Astrocyte (in vitro differentiated cells and primary cell): Measurements from ENCODE around the gene SPON1. TPM values are rescaled to one million over a fixed set of nuclear protein-coding genes. Genes with fewer than 3 reads are reported as not detected.

Experiments used
- DNase-seq: peaks from one replicate; pipeline ENCODE4 v3.0.0-alpha.2; 2010; ENCODE audit warnings: low read depth
- FAIRE-seq: peaks from 2 replicates; lab custom pipeline; 2011; peaks lifted over from hg19 to GRCh38; lab: Jason Lieb, UNC
- H2AFZ ChIP-seq: 2 replicates; pipeline ENCODE4 v1.6.0; 2012; ENCODE audit warnings: low read depth, low read length, inconsistent platforms
- H3K27ac ChIP-seq: 2 replicates; pipeline ENCODE4 v1.5.1; 2011; ENCODE audit warnings: low read depth, low read length, inconsistent platforms
- H3K27me3 ChIP-seq: 2 replicates; pipeline ENCODE4 v1.6.0; 2011; ENCODE audit warnings: low read length, inconsistent platforms; ENCODE audit not compliant: insufficient read depth
- H3K36me3 ChIP-seq: 2 replicates; pipeline ENCODE4 v1.5.1; 2011; ENCODE audit warnings: low read length, inconsistent platforms; ENCODE audit not compliant: insufficient read depth
- H3K4me1 ChIP-seq: 2 replicates; pipeline ENCODE4 v1.5.1; 2011; ENCODE audit warnings: low read length, inconsistent platforms; ENCODE audit not compliant: insufficient read depth
- H3K4me2 ChIP-seq: 2 replicates; pipeline ENCODE4 v1.6.0; 2012; ENCODE audit warnings: low read length, inconsistent platforms
- H3K4me3 ChIP-seq: 2 replicates; pipeline ENCODE4 v1.5.1; 2011; ENCODE audit warnings: low read depth, mild to moderate bottlenecking, low read length, inconsistent platforms; ENCODE audit not compliant: insufficient read depth
- H3K79me2 ChIP-seq: 2 replicates; pipeline ENCODE4 v1.6.0; 2012; ENCODE audit warnings: mild to moderate bottlenecking, low read length, inconsistent platforms; ENCODE audit not compliant: insufficient read depth
- H3K9ac ChIP-seq: 2 replicates; pipeline ENCODE4 v1.6.0; 2012; ENCODE audit warnings: mild to moderate bottlenecking, low read length, inconsistent platforms
- H3K9me3 ChIP-seq: 2 replicates; pipeline ENCODE4 v1.5.1; 2012; ENCODE audit warnings: low read depth, mild to moderate bottlenecking, low read length, inconsistent platforms; ENCODE audit not compliant: insufficient read depth
- H4K20me1 ChIP-seq: 2 replicates; pipeline ENCODE4 v1.6.0; 2012; ENCODE audit warnings: low read length, inconsistent platforms; ENCODE audit not compliant: insufficient read depth
- H3K27ac Mint-ChIP-seq: one replicate; pipeline ENCODE4 v1.8.0; 2021; ENCODE audit warnings: mild to moderate bottlenecking, mixed read lengths; ENCODE audit not compliant: unreplicated experiment
- H3K27me3 Mint-ChIP-seq: one replicate; pipeline ENCODE4 v1.8.0; 2021; ENCODE audit warnings: low read depth, mixed read lengths; ENCODE audit not compliant: unreplicated experiment
- H3K36me3 Mint-ChIP-seq: one replicate; pipeline ENCODE4 v1.8.0; 2021; ENCODE audit warnings: low read depth, mixed read lengths; ENCODE audit not compliant: unreplicated experiment
- H3K4me1 Mint-ChIP-seq: one replicate; pipeline ENCODE4 v1.8.0; 2021; ENCODE audit warnings: low read depth, mixed read lengths; ENCODE audit not compliant: unreplicated experiment
- H3K4me3 Mint-ChIP-seq: one replicate; pipeline ENCODE4 v1.8.0; 2021; ENCODE audit warnings: mild to moderate bottlenecking, moderate library complexity, mixed read lengths; ENCODE audit not compliant: unreplicated experiment
- H3K9me3 Mint-ChIP-seq: one replicate; pipeline ENCODE4 v1.8.0; 2021; ENCODE audit warnings: mild to moderate bottlenecking, mixed read lengths; ENCODE audit not compliant: unreplicated experiment
- EZH2 ChIP-seq: IDR thresholded peaks from 2 replicates; pipeline ENCODE4 v1.6.1; 2012; ENCODE audit warnings: mild to moderate bottlenecking, low read length, inconsistent platforms; ENCODE audit not compliant: insufficient read depth
- total RNA-seq: library from RNA; stranded (reverse); gene quantifications from 2 replicates; pipeline ENCODE4 v1.2.1, GENCODE V29; 2021
- TF ChIP-seq, protein P1 (sequence below): IDR thresholded peaks from 2 replicates; pipeline ENCODE4 v1.5.1; 2011; ENCODE audit warnings: low read depth, mild to moderate bottlenecking, inconsistent platforms, low read length, moderate library complexity; ENCODE audit not compliant: insufficient read depth

Gene SPON1
- total RNA-seq, 1 donor from 2014 or later = 2.0 TPM

DNA sequence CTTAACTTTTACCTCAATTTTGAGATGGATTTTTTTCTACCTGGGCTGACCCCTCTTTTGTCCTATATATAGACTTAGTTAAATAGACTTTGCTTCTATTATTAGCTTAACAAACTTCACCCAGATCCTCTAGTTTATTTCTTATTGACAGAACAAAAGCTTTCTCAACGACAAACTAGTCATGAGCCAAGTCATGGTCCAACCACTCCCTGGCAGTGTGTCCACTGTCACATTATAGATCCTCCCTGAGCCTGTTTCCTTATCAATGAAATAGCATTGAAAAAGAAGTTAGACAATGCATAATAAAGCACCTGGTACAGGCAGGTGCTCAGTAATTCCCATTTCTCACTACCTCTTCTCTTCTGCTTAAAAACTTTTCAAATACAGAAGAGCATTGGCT, 155.1 kb downstream of the SPON1 start:
- H3K4me2 ChIP-seq = no peak overlapping the region

DNA sequence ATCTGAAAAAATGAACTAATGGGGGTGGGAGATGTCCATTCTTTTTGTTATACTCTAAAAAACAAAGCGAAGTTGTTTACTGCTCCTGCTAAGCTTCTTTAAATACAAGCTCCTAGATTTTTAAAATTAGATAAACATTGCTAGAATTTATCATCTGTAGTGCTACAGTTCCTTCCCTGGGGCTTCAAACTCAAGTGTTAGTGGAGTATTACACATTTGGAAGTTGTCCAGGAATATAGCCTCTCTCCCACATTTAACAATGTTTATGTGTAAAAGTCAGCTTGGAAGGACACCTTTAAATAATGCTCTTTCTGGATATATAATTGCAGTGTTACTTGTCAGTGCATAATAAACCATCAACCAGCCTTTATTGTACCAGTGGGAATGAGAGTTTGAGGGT, 155.5 kb downstream of the SPON1 start:
- Histone ChIP-seq H3K4me2 (no peak overlapping the region), H3K79me2 (no peaks in the 10 kb centered on the region), H3K27ac (no peak overlapping the region), H3K27me3 (no peaks in the 10 kb centered on the region), H4K20me1 (no peaks in the 10 kb centered on the region), H3K36me3 (no peaks in the 10 kb centered on the region), H3K4me1 (no peaks in the 10 kb centered on the region), H3K4me3 (no peak overlapping the region), H3K9ac (no peak overlapping the region), H2AFZ (no peak overlapping the region), H3K9me3 (no peaks in the 10 kb centered on the region)
- Mint-ChIP-seq H3K4me1 (no peaks in the 10 kb centered on the region), H3K27me3 (no peaks in the 10 kb centered on the region), H3K4me3 (no peak overlapping the region), H3K9me3 (no peaks in the 10 kb centered on the region), H3K36me3 (no peaks in the 10 kb centered on the region), H3K27ac (no peak overlapping the region)
- FAIRE-seq (no peak), DNase-seq (no peak)
- TF ChIP-seq, protein P1, sequence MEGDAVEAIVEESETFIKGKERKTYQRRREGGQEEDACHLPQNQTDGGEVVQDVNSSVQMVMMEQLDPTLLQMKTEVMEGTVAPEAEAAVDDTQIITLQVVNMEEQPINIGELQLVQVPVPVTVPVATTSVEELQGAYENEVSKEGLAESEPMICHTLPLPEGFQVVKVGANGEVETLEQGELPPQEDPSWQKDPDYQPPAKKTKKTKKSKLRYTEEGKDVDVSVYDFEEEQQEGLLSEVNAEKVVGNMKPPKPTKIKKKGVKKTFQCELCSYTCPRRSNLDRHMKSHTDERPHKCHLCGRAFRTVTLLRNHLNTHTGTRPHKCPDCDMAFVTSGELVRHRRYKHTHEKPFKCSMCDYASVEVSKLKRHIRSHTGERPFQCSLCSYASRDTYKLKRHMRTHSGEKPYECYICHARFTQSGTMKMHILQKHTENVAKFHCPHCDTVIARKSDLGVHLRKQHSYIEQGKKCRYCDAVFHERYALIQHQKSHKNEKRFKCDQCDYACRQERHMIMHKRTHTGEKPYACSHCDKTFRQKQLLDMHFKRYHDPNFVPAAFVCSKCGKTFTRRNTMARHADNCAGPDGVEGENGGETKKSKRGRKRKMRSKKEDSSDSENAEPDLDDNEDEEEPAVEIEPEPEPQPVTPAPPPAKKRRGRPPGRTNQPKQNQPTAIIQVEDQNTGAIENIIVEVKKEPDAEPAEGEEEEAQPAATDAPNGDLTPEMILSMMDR = no peak
- no peak for TF ChIP-seq EZH2

More for the DNA sequence above, 155.1 kb downstream of the SPON1 start:
- no peak overlapping the region for H3K27ac Mint-ChIP-seq
- H2AFZ ChIP-seq = no peak overlapping the region
- H4K20me1 ChIP-seq = no peaks in the 10 kb centered on the region
- no peak overlapping the region for H3K4me3 Mint-ChIP-seq
- H3K36me3 Mint-ChIP-seq = no peaks in the 10 kb centered on the region
- FAIRE-seq = no peak
- no peaks in the 10 kb centered on the region for H3K79me2 ChIP-seq
- TF ChIP-seq, protein P1 = no peak
- no peak for TF ChIP-seq EZH2
- no peaks in the 10 kb centered on the region for H3K4me1 ChIP-seq
- H3K9me3 Mint-ChIP-seq = no peaks in the 10 kb centered on the region
- no peaks in the 10 kb centered on the region for H3K27me3 ChIP-seq
- H3K9ac ChIP-seq = no peak overlapping the region
- DNase-seq = no peak
- H3K27ac ChIP-seq = no peak overlapping the region
- H3K9me3 ChIP-seq = no peaks in the 10 kb centered on the region
- no peaks in the 10 kb centered on the region for H3K36me3 ChIP-seq
- no peak overlapping the region for H3K4me3 ChIP-seq
- no peaks in the 10 kb centered on the region for H3K4me1 Mint-ChIP-seq
- H3K27me3 Mint-ChIP-seq = peaks cover 2% of the 10 kb centered on the region

DNA sequence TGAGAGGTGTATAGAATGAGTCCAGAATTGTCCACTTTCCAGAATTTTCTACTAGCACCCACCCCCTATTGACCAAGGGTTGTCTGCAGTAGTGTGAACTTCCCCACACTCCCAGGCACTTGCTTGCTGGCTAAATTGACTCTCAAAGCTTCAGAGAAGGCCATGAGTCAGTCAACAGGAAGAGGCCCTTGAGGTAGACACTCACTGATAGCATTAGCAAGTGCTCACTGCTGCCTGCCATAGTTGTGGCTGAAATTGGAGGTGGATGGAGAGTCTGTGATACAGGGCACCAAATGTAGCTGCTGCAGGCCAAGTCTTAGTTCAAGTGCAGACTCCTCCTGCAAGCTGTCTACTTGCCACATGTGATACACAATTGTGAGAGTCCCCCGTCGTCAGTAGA, 156.8 kb downstream of the SPON1 start:
- no peak for TF ChIP-seq EZH2
- TF ChIP-seq, protein P1 = no peak
- H3K9me3 Mint-ChIP-seq = no peaks in the 10 kb centered on the region
- H3K4me1 Mint-ChIP-seq = no peaks in the 10 kb centered on the region
- Histone ChIP-seq H3K27me3 (no peaks in the 10 kb centered on the region), H3K36me3 (no peaks in the 10 kb centered on the region), H3K4me1 (no peaks in the 10 kb centered on the region), H3K9ac (no peak overlapping the region), H4K20me1 (no peaks in the 10 kb centered on the region), H2AFZ (no peak overlapping the region), H3K4me3 (no peak overlapping the region), H3K79me2 (no peaks in the 10 kb centered on the region), H3K27ac (no peak overlapping the region), H3K9me3 (no peaks in the 10 kb centered on the region), H3K4me2 (no peak overlapping the region)
- no peaks in the 10 kb centered on the region for H3K27me3 Mint-ChIP-seq
- no peak for FAIRE-seq
- H3K4me3 Mint-ChIP-seq = no peak overlapping the region
- DNase-seq = no peak
- H3K27ac Mint-ChIP-seq = no peak overlapping the region
- H3K36me3 Mint-ChIP-seq = no peaks in the 10 kb centered on the region
